K562 (cell line): Measurements from ENCODE around the gene PTPN13. TPM values are rescaled to one million over a fixed set of nuclear protein-coding genes. Genes with fewer than 3 reads are reported as not detected.

ENCODE experiments used
- ATAC-seq: fragments of 200-7000 bp; cut with Tn5 transposase; 3 replicates; pipeline ENCODE4 v1.9.1; 2020; ENCODE audit warnings: moderate library complexity
- BruUV-seq: library from RNA; stranded (reverse); fragments of 400-500 nt; replicated peaks from 2 replicates; lab custom pipeline; 2021; lab: Mats Ljungman, UMichigan
- CTCF ChIA-PET: fragments of 300-600 bp; formaldehyde crosslinking; extraction: SDS; loops from one replicate; lab custom pipeline; 2021; ENCODE audit warnings: low intra/inter-chr PET ratio; lab: Yijun Ruan, JAX
- POLR2A ChIA-PET: fragments of 300-600, 350-650 bp; sonication (Branson Sonifier 250); formaldehyde crosslinking; extraction: SDS; loops from one replicate; lab custom pipeline; 2021; ENCODE audit warnings: antibody characterized with exemption, inconsistent platforms; lab: Yijun Ruan, JAX
- DNase-seq, 4 experiments: peaks; one replicate each; pipeline versions ENCODE4 v3.0.0 to v3.0.0-alpha.2; 2011 to 2018; ENCODE audit warnings: low spot score in 3 of 4, mixed read lengths in 3 of 4; ENCODE audit errors: extremely low read depth in 1 of 4
- FAIRE-seq: peaks from 2 replicates; lab custom pipeline; 2011; peaks lifted over from hg19 to GRCh38; lab: Jason Lieb, UNC
- H2AFZ ChIP-seq: 2 replicates; pipeline ENCODE4 v1.6.0; 2011; ENCODE audit warnings: low read depth, low read length, control low read depth, inconsistent platforms
- H3K27ac ChIP-seq: fragments of 200-600 bp; 3 replicates; pipeline ENCODE4 v1.8.0; 2011; ENCODE audit warnings: low read depth, mild to moderate bottlenecking, control low read depth, inconsistent platforms, low read length, moderate library complexity, mixed read lengths; ENCODE audit errors: extremely low read depth
- H3K27me3 ChIP-seq, 2 experiments: fragments of 300-600 bp in 1 of 2; 2 replicates in 1 of 2; 3 replicates in 1 of 2; pipeline versions ENCODE4 v1.6.0 to v1.8.0; 2011; ENCODE audit warnings: inconsistent platforms in 2 of 2, low read length in 2 of 2, mild to moderate bottlenecking in 1 of 2, mixed read lengths in 1 of 2, moderate library complexity in 1 of 2; ENCODE audit not compliant: control insufficient read depth in 2 of 2, insufficient read depth in 2 of 2
- H3K36me3 ChIP-seq: fragments of 300-600 bp; 3 replicates; pipeline ENCODE4 v1.8.0; 2011; ENCODE audit warnings: mild to moderate bottlenecking, low read length, inconsistent platforms; ENCODE audit not compliant: control insufficient read depth, insufficient read depth
- H3K4me1 ChIP-seq, 2 experiments: fragments of 200-600 bp in 1 of 2; replicated peaks in 1 of 2; 2 replicates in 1 of 2; 3 replicates in 1 of 2; pipeline versions ENCODE4 v1.5.1 to v1.8.0; 2011; ENCODE audit warnings: inconsistent platforms in 2 of 2, low read length in 2 of 2, mild to moderate bottlenecking in 1 of 2, mixed read lengths in 1 of 2, moderate library complexity in 1 of 2; ENCODE audit not compliant: control insufficient read depth in 2 of 2, insufficient read depth in 2 of 2
- H3K4me2 ChIP-seq: 2 replicates; pipeline ENCODE4 v1.6.1; 2011; ENCODE audit warnings: low read length, control low read depth, inconsistent platforms, mixed read lengths; ENCODE audit not compliant: insufficient read depth
- H3K4me3 ChIP-seq: fragments of 200-600 bp; sonication (generic), shearing (Covaris generic); 2 replicates; pipeline ENCODE4 v1.5.1; 2016; ENCODE audit warnings: control low read depth, inconsistent platforms
- H3K79me2 ChIP-seq: fragments of 200-600 bp; 3 replicates; pipeline ENCODE4 v1.8.0; 2011; ENCODE audit warnings: low read length, inconsistent platforms; ENCODE audit not compliant: control insufficient read depth, insufficient read depth
- H3K9ac ChIP-seq, 2 experiments: 2 replicates each; pipeline versions ENCODE4 v1.6.0 to v1.6.1; 2011; ENCODE audit warnings: low read depth in 2 of 2, low read length in 2 of 2, control low read depth in 1 of 2, inconsistent platforms in 1 of 2, mild to moderate bottlenecking in 1 of 2, mixed read lengths in 1 of 2; ENCODE audit not compliant: insufficient read depth in 1 of 2
- H3K9me1 ChIP-seq: one replicate; pipeline ENCODE4 v1.6.0; 2011; ENCODE audit warnings: inconsistent platforms, mild to moderate bottlenecking, low read length, moderate library complexity; ENCODE audit not compliant: control insufficient read depth, insufficient read depth
- H3K9me3 ChIP-seq: replicated peaks from 2 replicates; pipeline ENCODE4 v1.5.1; 2011; ENCODE audit warnings: low read depth, low read length, inconsistent platforms; ENCODE audit not compliant: control insufficient read depth, insufficient read depth
- H4K20me1 ChIP-seq: replicated peaks from 2 replicates; pipeline ENCODE4 v1.6.1; 2011; ENCODE audit warnings: low read length, inconsistent platforms, mixed read lengths; ENCODE audit not compliant: control insufficient read depth, insufficient read depth
- EP300 ChIP-seq: IDR thresholded peaks from 2 replicates; pipeline ENCODE4 v1.6.1; 2012; ENCODE audit warnings: low read length, improper control_type of control experiment
- HSF4 ChIP-seq: fragments of 250-450 bp; sonication (Bioruptor Pico); IDR thresholded peaks from 2 replicates; pipeline ENCODE4 v2.1.2; 2022; ENCODE audit warnings: mild to moderate bottlenecking, moderate library complexity, borderline replicate concordance
- RBM25 ChIP-seq: fragments of 200-400 bp; formaldehyde crosslinking; IDR thresholded peaks from 2 replicates; pipeline ENCODE4 v1.6.1; 2018; ENCODE audit warnings: low read length, low read depth, moderate library complexity; ENCODE audit not compliant: severe bottlenecking
- RNF2 ChIP-seq: sonication (generic); IDR thresholded peaks from 2 replicates; pipeline ENCODE4 v1.6.1; 2016
- SMAD3 ChIP-seq: fragments of 450-650 bp; formaldehyde crosslinking; conservative IDR thresholded peaks from 2 replicates; pipeline ENCODE4 v1.4.0; 2020; ENCODE audit warnings: mild to moderate bottlenecking
- SREBF2 ChIP-seq: sonication (generic); formaldehyde crosslinking; IDR thresholded peaks from 2 replicates; pipeline ENCODE4 v1.4.0; 2020; ENCODE audit warnings: mild to moderate bottlenecking, missing genetic modification reagents
- TARDBP ChIP-seq: fragments of 450-650 bp; IDR thresholded peaks from 2 replicates; pipeline ENCODE4 v1.6.1; 2016
- ZNF282 ChIP-seq: sonication (generic); formaldehyde crosslinking; IDR thresholded peaks from 2 replicates; pipeline ENCODE4 v1.8.1; 2023; ENCODE audit warnings: missing genetic modification reagents
- WGBS: fragments of 100-300 bp; shearing (Covaris generic); methylation state at CpG from one replicate; pipeline ENCODE4 v1.1.6; 2016; ENCODE audit warnings: low coverage, mixed read lengths; ENCODE audit not compliant: insufficient coverage; ENCODE audit errors: missing lambda C conversion rate; 5-methylcytosine and 5-hydroxymethylcytosine counted together
- in situ Hi-C: fragments of 300-500 bp; cut with MboI; formaldehyde crosslinking; loops from 4 replicates; pipeline ENCODE4 v1.15.0; 2018; ENCODE audit warnings: inconsistent platforms, mixed read lengths
- intact Hi-C: fragments of 100-400 bp; cut with micrococcal nuclease; formaldehyde crosslinking; loops from 2 replicates; pipeline ENCODE4 v1.14.2; 2022
- polyA plus RNA-seq, 8 experiments: library from polyadenylated mRNA; depleted of rRNA in 4 of 8; stranded (reverse) in 5 of 8; unstranded in 3 of 8; fragments of >200 nt; fragmentation: Nextera tagmentation in 2 of 8; fragmentation: Illumina TruSeq in 1 of 8; extraction: Ambion mirVana in 2 of 8; extraction: Trizol in 1 of 8; gene quantifications; 2 replicates each; pipeline versions ENCODE4 v1.2.1 to v1.2.3, GENCODE V29; 2011 to 2014; ENCODE audit warnings: inconsistent platforms in 1 of 8, missing spikeins in 1 of 8
- total RNA-seq, 7 experiments: library from RNA; depleted of rRNA in 6 of 7; stranded (reverse); fragments of >200 nt in 6 of 7; fragmentation: Illumina TruSeq in 2 of 7; extraction: Trizol in 2 of 7; gene quantifications; 2 replicates each; pipeline versions ENCODE4 v1.2.1 to v1.2.3, GENCODE V29; 2011 to 2021; ENCODE audit warnings: low replicate concordance in 1 of 7
- TF ChIP-seq, protein P1 (sequence below): sonication (generic); formaldehyde crosslinking; IDR thresholded peaks from 2 replicates; pipeline ENCODE4 v1.8.0; 2023; ENCODE audit warnings: mild to moderate bottlenecking, missing genetic modification reagents

Gene PTPN13
- total and polyA plus RNA-seq, 9 of the 15 experiments (the other 6 are each of a cell fraction or from before 2014, with no cell fraction given): 0.33 TPM; not detected in 8

DNA sequence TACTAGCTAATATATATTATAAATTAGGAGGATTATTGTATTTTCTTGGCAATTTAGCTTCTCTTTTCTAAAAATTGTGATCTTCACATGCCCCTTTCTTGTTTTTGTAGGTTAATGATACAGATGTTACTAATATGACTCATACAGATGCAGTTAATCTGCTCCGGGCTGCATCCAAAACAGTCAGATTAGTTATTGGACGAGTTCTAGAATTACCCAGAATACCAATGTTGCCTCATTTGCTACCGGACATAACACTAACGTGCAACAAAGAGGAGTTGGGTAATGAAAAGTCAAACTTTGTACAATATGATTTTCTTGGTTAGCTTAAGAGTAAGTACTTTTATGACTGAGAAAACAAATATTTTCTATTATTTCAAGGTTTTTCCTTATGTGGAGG, 180.9 kb downstream of the PTPN13 start:
- Histone ChIP-seq H4K20me1 (no peaks in the 10 kb centered on the region), H2AFZ (no peak overlapping the region), H3K36me3 (no peaks in the 10 kb centered on the region), H3K9me3 (no peaks in the 10 kb centered on the region), H3K27me3 (no peaks in the 10 kb centered on the region), H3K9ac (no peak overlapping the region), H3K4me2 (no peak overlapping the region), H3K79me2 (no peaks in the 10 kb centered on the region), H3K4me1 (no peaks in the 10 kb centered on the region), H3K27ac (no peak overlapping the region), H3K9me1 (no peaks in the 10 kb centered on the region), H3K4me3 (no peak overlapping the region)
- 1% methylated on average over 4 of the region's 4 CpGs for WGBS
- no TSS peak for BruUV-seq
- TF ChIP-seq RNF2 (no peak), ZNF282 (CRISPR knock-in tag) (no peak)
- intact Hi-C loops (no loop called here), in situ Hi-C loops (no loop called here)
- no peak for FAIRE-seq
- no peak for DNase-seq
- no peak for ATAC-seq
- CTCF ChIA-PET: no interaction called here
- POLR2A ChIA-PET: no interaction called here

DNA sequence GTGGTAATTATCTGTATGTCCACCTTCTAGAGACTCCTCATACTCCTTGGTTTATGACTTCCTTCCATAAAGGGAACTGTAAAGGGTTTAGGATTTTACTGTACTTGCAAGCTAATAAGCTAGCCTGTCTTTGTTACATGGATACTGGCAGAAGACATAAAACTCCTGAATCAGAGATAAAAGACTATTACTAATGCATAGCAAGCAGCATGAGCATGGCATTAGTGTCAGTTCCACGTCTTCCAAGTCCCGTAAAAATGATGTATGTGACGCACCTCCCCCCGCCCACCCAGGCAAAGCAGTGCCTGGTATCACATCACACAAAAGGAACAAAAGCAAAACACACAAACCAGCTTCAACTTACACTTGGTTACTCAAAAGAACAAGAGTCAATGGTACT, 184.1 kb downstream of the PTPN13 start:
- Histone ChIP-seq H2AFZ (no peak overlapping the region), H3K36me3 (no peaks in the 10 kb centered on the region), H3K79me2 (no peaks in the 10 kb centered on the region), H3K27ac (no peak overlapping the region), H3K9ac (no peak overlapping the region), H3K4me3 (no peak overlapping the region), H3K4me1 (no peaks in the 10 kb centered on the region), H3K27me3 (no peaks in the 10 kb centered on the region), H4K20me1 (no peaks in the 10 kb centered on the region), H3K9me3 (no peaks in the 10 kb centered on the region), H3K9me1 (no peaks in the 10 kb centered on the region), H3K4me2 (no peak overlapping the region)
- no peak for FAIRE-seq
- ChIA-PET POLR2A (interaction anchor here (0.9 kb wide), 2 partner anchors 9 to 14 kb away, joined by 3 read pairs; no protein-coding TSS in a partner anchor), CTCF (no interaction called here)
- DNase-seq: no peak
- 0% methylated on average over 4 of the region's 4 CpGs for WGBS
- TF ChIP-seq EP300 (no peak), HSF4 (CRISPR knock-in tag) (no peak), RBM25 (no peak), SMAD3 (no peak), TARDBP (no peak), SREBF2 (CRISPR knock-in tag) (no peak)
- TF ChIP-seq, protein P1, sequence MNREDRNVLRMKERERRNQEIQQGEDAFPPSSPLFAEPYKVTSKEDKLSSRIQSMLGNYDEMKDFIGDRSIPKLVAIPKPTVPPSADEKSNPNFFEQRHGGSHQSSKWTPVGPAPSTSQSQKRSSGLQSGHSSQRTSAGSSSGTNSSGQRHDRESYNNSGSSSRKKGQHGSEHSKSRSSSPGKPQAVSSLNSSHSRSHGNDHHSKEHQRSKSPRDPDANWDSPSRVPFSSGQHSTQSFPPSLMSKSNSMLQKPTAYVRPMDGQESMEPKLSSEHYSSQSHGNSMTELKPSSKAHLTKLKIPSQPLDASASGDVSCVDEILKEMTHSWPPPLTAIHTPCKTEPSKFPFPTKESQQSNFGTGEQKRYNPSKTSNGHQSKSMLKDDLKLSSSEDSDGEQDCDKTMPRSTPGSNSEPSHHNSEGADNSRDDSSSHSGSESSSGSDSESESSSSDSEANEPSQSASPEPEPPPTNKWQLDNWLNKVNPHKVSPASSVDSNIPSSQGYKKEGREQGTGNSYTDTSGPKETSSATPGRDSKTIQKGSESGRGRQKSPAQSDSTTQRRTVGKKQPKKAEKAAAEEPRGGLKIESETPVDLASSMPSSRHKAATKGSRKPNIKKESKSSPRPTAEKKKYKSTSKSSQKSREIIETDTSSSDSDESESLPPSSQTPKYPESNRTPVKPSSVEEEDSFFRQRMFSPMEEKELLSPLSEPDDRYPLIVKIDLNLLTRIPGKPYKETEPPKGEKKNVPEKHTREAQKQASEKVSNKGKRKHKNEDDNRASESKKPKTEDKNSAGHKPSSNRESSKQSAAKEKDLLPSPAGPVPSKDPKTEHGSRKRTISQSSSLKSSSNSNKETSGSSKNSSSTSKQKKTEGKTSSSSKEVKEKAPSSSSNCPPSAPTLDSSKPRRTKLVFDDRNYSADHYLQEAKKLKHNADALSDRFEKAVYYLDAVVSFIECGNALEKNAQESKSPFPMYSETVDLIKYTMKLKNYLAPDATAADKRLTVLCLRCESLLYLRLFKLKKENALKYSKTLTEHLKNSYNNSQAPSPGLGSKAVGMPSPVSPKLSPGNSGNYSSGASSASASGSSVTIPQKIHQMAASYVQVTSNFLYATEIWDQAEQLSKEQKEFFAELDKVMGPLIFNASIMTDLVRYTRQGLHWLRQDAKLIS (CRISPR knock-in tag): no peak
- in situ Hi-C loops (no loop called here), intact Hi-C loops (no loop called here)
- BruUV-seq: no TSS peak
- ATAC-seq: no peak
